Measurements from ENCODE around the gene PPTC7. TPM values are rescaled to one million over a fixed set of nuclear protein-coding genes. Genes with fewer than 3 reads are reported as not detected.

The PPTC7 gene
- total and polyA plus RNA-seq, 2 of the 8 experiments (the other 6 are each of a cell fraction or from before 2014, with no cell fraction given) = 8.1 to 15.9 TPM

DNA sequence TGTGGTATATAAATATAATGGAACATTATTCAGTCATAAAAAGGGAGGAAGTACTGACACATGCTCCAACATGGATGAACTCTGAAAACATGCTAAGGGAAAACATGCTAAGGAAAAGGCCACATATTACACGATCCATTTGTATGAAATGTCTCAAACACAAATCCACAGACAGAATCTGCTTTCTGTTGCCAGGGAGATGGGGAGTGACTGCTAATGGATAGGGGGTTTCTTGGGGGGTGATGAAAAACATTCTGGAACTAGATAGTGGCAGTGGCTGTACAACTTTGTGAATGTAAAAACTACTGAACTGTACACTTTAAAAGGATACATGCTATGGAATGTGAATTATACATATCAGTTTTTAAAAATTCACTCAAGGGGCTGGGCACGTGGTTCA, 6.6 kb downstream of the PPTC7 start:
- Histone ChIP-seq H3K14ac (ENCODE audit: insufficient read length) (no peak overlapping the region), H3K36me3 (ENCODE audit: control insufficient read depth in 2 of 4, insufficient read depth in 4 of 4, low read length in 3 of 4) (no peaks in the 10 kb centered on the region), H3K79me1 (ENCODE audit: low read depth, low read length) (peaks cover 8% of the 10 kb centered on the region), H3K27ac (ENCODE audit: low read depth, low read length) (no peak overlapping the region), H3K23ac (ENCODE audit: insufficient read length) (no peak overlapping the region), H3K4me3 (ENCODE audit: extremely low read depth in 1 of 4, insufficient read depth in 2 of 4, low read depth in 3 of 4, low read length in 4 of 4) (no peak overlapping the region), H3K56ac (replicated peaks; ENCODE audit: insufficient read length, low read depth, low read length) (no peak overlapping the region), H3K79me2 (ENCODE audit: control insufficient read depth in 1 of 2, insufficient read depth in 2 of 2, low read length in 2 of 2) (peaks cover 14 to 89% of the 10 kb centered on the region in 2 experiments), H3K4ac (replicated peaks; ENCODE audit: insufficient read length, low read depth, low read length) (no peak overlapping the region), H2BK12ac (ENCODE audit: low read depth, low read length) (no peak overlapping the region), H2BK20ac (ENCODE audit: low read length) (no peak overlapping the region), H4K20me1 (replicated peaks in 1 of 2; ENCODE audit: control insufficient read depth in 1 of 2, insufficient read depth in 2 of 2, low read length in 2 of 2) (peaks cover 6 to 19% of the 10 kb centered on the region in 2 experiments), H3K18ac (ENCODE audit: extremely low read depth, low read length) (no peak overlapping the region), H3K9me3 (ENCODE audit: insufficient read depth in 2 of 2, low read depth in 1 of 2, low read length in 1 of 2) (peaks cover 3 to 13% of the 10 kb centered on the region in 2 experiments; a peak in 2 of 4 replicates), H2AFZ (ENCODE audit: low read length) (no peak overlapping the region), H2BK15ac (ENCODE audit: low read length) (no peak overlapping the region), H3K4me1 (replicated peaks in 1 of 4; ENCODE audit: control insufficient read depth in 3 of 4, insufficient read depth in 4 of 4, low read length in 3 of 4) (peaks cover 0 to 8% (median 4%) of the 10 kb centered on the region in 4 experiments; a peak in 3 of 7 replicates), H2BK120ac (replicated peaks; ENCODE audit: low read depth, low read length) (no peak overlapping the region), H3K27me3 (replicated peaks in 1 of 4; ENCODE audit: control insufficient read depth in 3 of 4, extremely low read depth in 1 of 4, insufficient read depth in 3 of 4, low read length in 3 of 4) (no peaks in the 10 kb centered on the region), H4K91ac (replicated peaks; ENCODE audit: insufficient read length, low read length) (no peak overlapping the region), H3K9ac (replicated peaks in 1 of 4; ENCODE audit: extremely low read depth in 1 of 4, low read depth in 3 of 4, low read length in 3 of 4) (no peak overlapping the region), H4K8ac (ENCODE audit: extremely low read depth, insufficient read depth, low read length) (no peak overlapping the region; the same call in 1 of the 2 replicates), H4K5ac (ENCODE audit: insufficient read length, low read depth, low read length) (no peak overlapping the region), H2BK5ac (ENCODE audit: low read depth, low read length) (no peak overlapping the region), H2AK5ac (ENCODE audit: low read depth, low read length) (no peak overlapping the region), H3K4me2 (ENCODE audit: insufficient read depth in 1 of 2, low read depth in 2 of 2, low read length in 2 of 2) (no peak overlapping the region), H3K23me2 (ENCODE audit: low read depth, low read length) (no peaks in the 10 kb centered on the region)
- POLR2A ChIA-PET (ENCODE audit: partially characterized antibody) = no interaction called here
- WGBS, 2 experiments (ENCODE audit: extremely low coverage in 1 of 2, insufficient coverage in 1 of 2, insufficient read length in 1 of 2, insufficient replicate concordance in 2 of 2, low coverage in 1 of 2, low lambda C conversion rate in 2 of 2, missing lambda C conversion rate in 1 of 2) = 82% methylated on average over 2 of the region's 2 CpGs; no CpG with 5 or more reads in 1 of the 2 experiments
- CTCF ChIA-PET (ENCODE audit: partially characterized antibody) = interaction anchor here (0.6 to 1.9 kb wide), 3 partner anchors 24 to 226 kb away, joined by 3 to 6 read pairs (median 4); no protein-coding TSS in a partner anchor
- DNase-seq (ENCODE audit: low read depth in 1 of 2, low spot score in 2 of 2) = no peak
- no peak for FAIRE-seq
- no peak for TF ChIP-seq BACH1 (IDR thresholded peaks at IDR 0.05; ENCODE audit: low read length)
- TF ChIP-seq CHD1 (IDR thresholded peaks at IDR 0.05; ENCODE audit: low read depth, low read length) = no peak
- TF ChIP-seq TAF1 (IDR thresholded peaks at IDR 0.05; ENCODE audit: low read depth, low read length) = no peak
- TF ChIP-seq NANOG (IDR thresholded peaks at IDR 0.05; ENCODE audit: insufficient read depth, low read depth, low read length, poor library complexity, severe bottlenecking) = no peak
- no peak for TF ChIP-seq CTBP2 (IDR thresholded peaks at IDR 0.05; ENCODE audit: borderline replicate concordance, insufficient read depth, insufficient read length, low read length)
- TF ChIP-seq KDM1A (IDR thresholded peaks at IDR 0.05; ENCODE audit: borderline replicate concordance, low read length) = no peak
- TF ChIP-seq, protein P1, sequence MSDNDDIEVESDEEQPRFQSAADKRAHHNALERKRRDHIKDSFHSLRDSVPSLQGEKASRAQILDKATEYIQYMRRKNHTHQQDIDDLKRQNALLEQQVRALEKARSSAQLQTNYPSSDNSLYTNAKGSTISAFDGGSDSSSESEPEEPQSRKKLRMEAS (IDR thresholded peaks at IDR 0.05) = no peak
- TF ChIP-seq CBX8 (IDR thresholded peaks at IDR 0.05; ENCODE audit: borderline replicate concordance, low read depth, low read length) = no peak
- no peak for TF ChIP-seq ATF2 (IDR thresholded peaks at IDR 0.05; ENCODE audit: low read length)
